Measurements from ENCODE around the gene NHSL2.
A peak's percentile ranks its signal among the peaks of the same experiment; 100 is the strongest.

DNA sequence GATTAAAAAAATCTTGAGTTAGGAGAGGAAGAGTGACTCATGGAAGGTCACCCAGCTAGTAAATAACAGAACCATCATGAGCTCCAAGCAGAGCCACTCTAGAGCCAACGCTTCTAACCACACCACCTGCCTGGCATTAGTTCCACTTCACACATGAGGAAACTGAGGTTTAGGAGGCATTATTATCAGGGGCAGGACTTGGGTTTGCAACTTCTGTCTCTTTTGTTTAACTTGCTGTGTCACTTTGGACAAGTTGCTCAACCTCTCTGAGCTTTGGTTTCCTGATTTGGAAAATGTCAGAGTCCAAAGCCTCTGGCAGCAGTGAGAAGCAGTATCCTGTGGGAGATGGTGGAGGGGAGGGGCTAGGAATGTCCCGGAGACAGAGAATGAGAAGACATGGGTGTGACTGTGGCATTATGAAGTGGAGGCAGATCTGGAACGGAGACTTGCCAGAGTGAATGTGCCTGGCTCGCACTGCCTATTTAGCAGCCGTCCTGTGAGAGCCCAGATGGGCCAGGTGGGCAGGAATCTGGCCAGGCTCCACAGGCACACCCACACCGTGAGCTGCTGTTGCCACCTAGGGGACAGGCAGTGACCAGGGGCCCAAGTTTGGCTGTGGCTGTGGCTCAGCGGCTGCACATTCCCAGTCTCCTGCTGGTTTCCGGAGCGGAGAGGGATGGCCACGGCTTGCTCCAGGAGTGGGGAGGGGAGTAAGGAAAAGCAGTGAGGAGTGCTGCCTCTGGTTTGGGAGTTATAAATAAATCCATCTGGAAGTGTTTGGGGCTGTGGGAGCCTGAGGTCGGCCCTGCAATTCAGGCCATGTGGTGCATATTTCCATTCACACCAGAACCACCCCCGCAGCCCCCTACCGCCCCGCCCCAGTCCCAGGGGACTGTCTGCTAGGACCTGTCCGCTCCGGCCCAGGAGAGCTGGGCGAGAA lies 93.4 kb downstream of the NHSL2 start:
- TF ChIP-seq, protein P1, sequence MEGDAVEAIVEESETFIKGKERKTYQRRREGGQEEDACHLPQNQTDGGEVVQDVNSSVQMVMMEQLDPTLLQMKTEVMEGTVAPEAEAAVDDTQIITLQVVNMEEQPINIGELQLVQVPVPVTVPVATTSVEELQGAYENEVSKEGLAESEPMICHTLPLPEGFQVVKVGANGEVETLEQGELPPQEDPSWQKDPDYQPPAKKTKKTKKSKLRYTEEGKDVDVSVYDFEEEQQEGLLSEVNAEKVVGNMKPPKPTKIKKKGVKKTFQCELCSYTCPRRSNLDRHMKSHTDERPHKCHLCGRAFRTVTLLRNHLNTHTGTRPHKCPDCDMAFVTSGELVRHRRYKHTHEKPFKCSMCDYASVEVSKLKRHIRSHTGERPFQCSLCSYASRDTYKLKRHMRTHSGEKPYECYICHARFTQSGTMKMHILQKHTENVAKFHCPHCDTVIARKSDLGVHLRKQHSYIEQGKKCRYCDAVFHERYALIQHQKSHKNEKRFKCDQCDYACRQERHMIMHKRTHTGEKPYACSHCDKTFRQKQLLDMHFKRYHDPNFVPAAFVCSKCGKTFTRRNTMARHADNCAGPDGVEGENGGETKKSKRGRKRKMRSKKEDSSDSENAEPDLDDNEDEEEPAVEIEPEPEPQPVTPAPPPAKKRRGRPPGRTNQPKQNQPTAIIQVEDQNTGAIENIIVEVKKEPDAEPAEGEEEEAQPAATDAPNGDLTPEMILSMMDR (IDR thresholded peaks at IDR 0.05; ENCODE audit: low read depth, low read length), result peak; percentile 15; the same call in 1 of the 2 replicates
- no peak for TF ChIP-seq EZH2phosphoT487 (IDR thresholded peaks at IDR 0.05; ENCODE audit: low read depth)
